CD8-positive, alpha-beta memory T cell (primary cell): ENCODE data around the gene DCTN5. TPM values are rescaled to one million over a fixed set of nuclear protein-coding genes. Genes with fewer than 3 reads are reported as not detected.
A peak's percentile ranks its signal among the peaks of the same experiment; 100 is the strongest.

Source experiments
- CTCF ChIA-PET: fragments of 350-600 bp; sonication (Branson Sonifier 250); formaldehyde crosslinking; loops from one replicate; lab custom pipeline; 2021; ENCODE audit warnings: antibody characterized with exemption; lab: Charles Lee
- POLR2A ChIA-PET: fragments of 350-600 bp; sonication (Branson Sonifier 250); formaldehyde crosslinking; loops from one replicate; lab custom pipeline; 2021; ENCODE audit warnings: antibody characterized with exemption; lab: Charles Lee
- DNase-seq, 5 donors: peaks; one replicate each; pipeline versions ENCODE4 v3.0.0 to v3.0.0-alpha.2; 2020 to 2022; ENCODE audit warnings: mixed read lengths in 1 of 5
- H3K27ac ChIP-seq: one replicate; pipeline ENCODE4 v1.7.0; 2013; ENCODE audit warnings: low read depth, mild to moderate bottlenecking, low read length, moderate library complexity
- H3K27me3 ChIP-seq: 2 replicates; pipeline ENCODE4 v1.7.0; 2013; ENCODE audit warnings: low read length, mild to moderate bottlenecking; ENCODE audit not compliant: insufficient read depth, poor library complexity, severe bottlenecking
- H3K36me3 ChIP-seq: 2 replicates; pipeline ENCODE4 v1.7.0; 2013; ENCODE audit warnings: mild to moderate bottlenecking, low read length, moderate library complexity; ENCODE audit not compliant: insufficient read depth
- H3K4me1 ChIP-seq: 2 replicates; pipeline ENCODE4 v1.7.0; 2013; ENCODE audit warnings: mild to moderate bottlenecking, low read length, moderate library complexity; ENCODE audit not compliant: insufficient read depth
- H3K4me3 ChIP-seq: 2 replicates; pipeline ENCODE4 v1.7.0; 2013; ENCODE audit warnings: mild to moderate bottlenecking, low read length
- H3K9me3 ChIP-seq: 2 replicates; pipeline ENCODE4 v1.7.0; 2013; ENCODE audit warnings: mild to moderate bottlenecking, low read length
- H3K27ac Mint-ChIP-seq, 8 donors: one replicate each; pipeline ENCODE4 v1.8.0; 2020 to 2021; ENCODE audit warnings: mixed read lengths in 8 of 8, mild to moderate bottlenecking in 6 of 8, inconsistent platforms in 3 of 8, moderate library complexity in 3 of 8
- H3K27me3 Mint-ChIP-seq, 2 donors: one replicate each; pipeline ENCODE4 v1.8.0; 2020 to 2021; ENCODE audit warnings: mixed read lengths in 2 of 2, mild to moderate bottlenecking in 1 of 2, moderate library complexity in 1 of 2
- H3K36me3 Mint-ChIP-seq, 3 donors: one replicate each; pipeline ENCODE4 v1.8.0; 2020 to 2021; ENCODE audit warnings: mixed read lengths in 3 of 3, inconsistent platforms in 1 of 3, mild to moderate bottlenecking in 1 of 3
- H3K4me1 Mint-ChIP-seq, 3 donors: one replicate each; pipeline ENCODE4 v1.8.0; 2020 to 2021; ENCODE audit warnings: mixed read lengths in 3 of 3, inconsistent platforms in 1 of 3, mild to moderate bottlenecking in 1 of 3
- H3K4me3 Mint-ChIP-seq, 7 donors: one replicate each; pipeline ENCODE4 v1.8.0; 2020 to 2021; ENCODE audit warnings: mixed read lengths in 7 of 7, mild to moderate bottlenecking in 6 of 7, moderate library complexity in 4 of 7, inconsistent platforms in 2 of 7
- H3K9me3 Mint-ChIP-seq, 5 donors: one replicate each; pipeline ENCODE4 v1.8.0; 2020 to 2022; ENCODE audit warnings: mixed read lengths in 5 of 5, mild to moderate bottlenecking in 3 of 5, moderate library complexity in 2 of 5, inconsistent platforms in 1 of 5
- polyA plus RNA-seq: library from polyadenylated mRNA; unstranded; fragments of 300-500 nt; fragmentation: Illumina TruSeq; gene quantifications from one replicate; pipeline ENCODE4 v1.2.3, GENCODE V29; 2021
- total RNA-seq, 2 experiments: library from RNA; stranded (reverse); gene quantifications; one replicate each; pipeline ENCODE4 v1.2.3, GENCODE V29; 2021

DCTN5 gene
- total and polyA plus RNA-seq, 3 experiments from 2014 or later: 65.1 to 104 (median 99.1) TPM

DNA sequence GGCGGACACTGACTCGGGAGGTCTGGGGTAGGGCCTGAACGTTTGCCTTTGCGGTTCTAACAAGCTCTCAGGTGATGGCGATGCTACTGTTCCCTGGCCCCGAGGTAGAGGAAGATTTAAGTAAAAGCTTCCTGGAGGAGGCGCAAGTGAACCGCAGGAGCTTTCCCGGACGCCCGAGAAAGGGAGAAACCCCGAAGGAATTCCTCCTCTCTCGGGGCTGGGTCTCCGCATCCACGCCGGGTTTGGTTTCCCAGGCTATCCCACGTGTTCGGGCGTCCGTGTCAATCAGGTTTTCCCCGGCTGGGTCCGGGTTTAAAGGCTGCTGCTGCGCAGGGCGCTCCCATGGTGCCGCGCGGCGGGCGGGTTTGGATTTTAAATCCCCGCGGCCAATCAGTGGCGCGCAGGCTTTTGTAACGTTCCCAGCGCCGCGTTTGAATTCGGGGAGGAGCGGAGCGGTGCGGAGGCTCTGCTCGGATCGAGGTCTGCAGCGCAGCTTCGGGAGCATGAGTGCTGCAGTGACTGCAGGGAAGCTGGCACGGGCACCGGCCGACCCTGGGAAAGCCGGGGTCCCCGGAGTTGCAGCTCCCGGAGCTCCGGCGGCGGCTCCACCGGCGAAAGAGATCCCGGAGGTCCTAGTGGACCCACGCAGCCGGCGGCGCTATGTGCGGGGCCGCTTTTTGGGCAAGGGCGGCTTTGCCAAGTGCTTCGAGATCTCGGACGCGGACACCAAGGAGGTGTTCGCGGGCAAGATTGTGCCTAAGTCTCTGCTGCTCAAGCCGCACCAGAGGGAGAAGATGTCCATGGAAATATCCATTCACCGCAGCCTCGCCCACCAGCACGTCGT lies 37.4 kb downstream of the DCTN5 start, which contains the start of gene PLK1:
TSS of gene PLK1 (plus strand) at position 460 of the 844 bp plus-strand sequence. CDS start at position 504, 44 bp downstream.
- Mint-ChIP-seq H3K4me3 (peak within 1 kb of the TSS; percentile 82 to 93 (median 87)), H3K36me3 (peaks cover 0 to 34% (median 3%) of the 10 kb centered on the region in 3 donors), H3K27ac (peak within 1 kb of the TSS in 6 of 8 donors; percentile 37 to 75 (median 52)), H3K27me3 (no peaks in the 10 kb centered on the region), H3K4me1 (peaks cover 12 to 28% (median 24%) of the 10 kb centered on the region in 3 donors), H3K9me3 (no peaks in the 10 kb centered on the region)
- H3K9me3 ChIP-seq: no peaks in the 10 kb centered on the region
- no peaks in the 10 kb centered on the region for H3K27me3 ChIP-seq
- H3K4me3 ChIP-seq: peak within 1 kb of the TSS; percentile 77
- POLR2A ChIA-PET: interaction anchor here (0.7 kb wide), 1 partner anchor 1533 kb away, joined by 3 read pairs; no protein-coding TSS in a partner anchor
- DNase-seq: peak; percentile 53 to 71 (median 58)
- H3K27ac ChIP-seq: peak within 1 kb of the TSS; percentile 75
- CTCF ChIA-PET: interaction anchor here (1.0 to 1.1 kb wide), 2 partner anchors 11 to 41 kb away, joined by 3 to 5 read pairs; no protein-coding TSS in a partner anchor
- H3K4me1 ChIP-seq: peaks cover 14% of the 10 kb centered on the region
- no peaks in the 10 kb centered on the region for H3K36me3 ChIP-seq

- peaks cover 14% of the 10 kb centered on the region for H3K4me1 ChIP-seq
- peaks cover 0 to 32% (median 3%) of the 10 kb centered on the region in 3 donors for H3K36me3 Mint-ChIP-seq
- H3K4me3 Mint-ChIP-seq: peak overlapping the region; percentile 82 to 93 (median 87)
- no peaks in the 10 kb centered on the region for H3K27me3 ChIP-seq
- H3K4me1 Mint-ChIP-seq: peaks cover 12 to 28% (median 24%) of the 10 kb centered on the region in 3 donors
- peak overlapping the region; percentile 77 for H3K4me3 ChIP-seq
- H3K36me3 ChIP-seq: no peaks in the 10 kb centered on the region
- CTCF ChIA-PET: interaction anchor here (1.0 to 1.1 kb wide), 2 partner anchors 10 to 40 kb away, joined by 3 to 5 read pairs; no protein-coding TSS in a partner anchor
- no peaks in the 10 kb centered on the region for H3K27me3 Mint-ChIP-seq
- no peaks in the 10 kb centered on the region for H3K9me3 ChIP-seq
- H3K27ac Mint-ChIP-seq: peak overlapping the region in 3 of 8 donors; percentile 37 to 52 (median 51)
- H3K9me3 Mint-ChIP-seq: no peaks in the 10 kb centered on the region
- peak overlapping the region; percentile 75 for H3K27ac ChIP-seq
- no peak for DNase-seq
- POLR2A ChIA-PET: no interaction called here
These were observed 38.2 kb downstream of the DCTN5 start for GRCh38 chr16:23679274-23679985.

DNA sequence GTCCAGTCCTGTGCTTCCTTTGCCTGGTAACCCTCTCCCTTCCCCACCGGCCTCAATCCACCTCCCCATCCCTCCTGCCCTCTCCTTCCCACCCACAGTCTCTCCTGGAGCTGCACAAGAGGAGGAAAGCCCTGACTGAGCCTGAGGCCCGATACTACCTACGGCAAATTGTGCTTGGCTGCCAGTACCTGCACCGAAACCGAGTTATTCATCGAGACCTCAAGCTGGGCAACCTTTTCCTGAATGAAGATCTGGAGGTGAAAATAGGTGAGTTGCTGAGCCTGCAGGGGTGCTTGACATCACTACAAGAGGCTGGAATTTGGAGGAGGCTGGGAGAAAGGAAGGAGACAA lies 38.7 kb downstream of the DCTN5 start:
- H3K9me3 ChIP-seq: no peaks in the 10 kb centered on the region
- Mint-ChIP-seq H3K9me3 (no peaks in the 10 kb centered on the region), H3K4me3 (peak overlapping the region; percentile 39 to 89 (median 83)), H3K36me3 (peaks cover 0 to 31% (median 3%) of the 10 kb centered on the region in 3 donors), H3K27ac (peak overlapping the region in 1 of 8 donors; percentile 25), H3K27me3 (no peaks in the 10 kb centered on the region), H3K4me1 (peaks cover 12 to 28% (median 24%) of the 10 kb centered on the region in 3 donors)
- H3K27ac ChIP-seq: peak overlapping the region; percentile 75
- no peaks in the 10 kb centered on the region for H3K36me3 ChIP-seq
- peaks cover 14% of the 10 kb centered on the region for H3K4me1 ChIP-seq
- H3K27me3 ChIP-seq: no peaks in the 10 kb centered on the region
- POLR2A ChIA-PET: no interaction called here
- CTCF ChIA-PET: interaction anchor here (1.0 kb wide), 1 partner anchor 39 kb away, joined by 3 read pairs; no protein-coding TSS in a partner anchor
- H3K4me3 ChIP-seq: no peak overlapping the region
- DNase-seq: no peak

GRCh38 chr16:23682181-23682580 lies 40.9 kb downstream of the DCTN5 start:
- H3K27ac Mint-ChIP-seq: peak overlapping the region in 1 of 8 donors; percentile 36
- H3K36me3 Mint-ChIP-seq: peaks cover 3 to 41% (median 10%) of the 10 kb centered on the region in 3 donors
- POLR2A ChIA-PET: no interaction called here

GRCh38 chr16:23683487-23683886 lies 42.2 kb downstream of the DCTN5 start:
- Mint-ChIP-seq H3K27me3 (no peaks in the 10 kb centered on the region), H3K4me3 (no peak overlapping the region), H3K36me3 (peaks cover 3 to 53% (median 17%) of the 10 kb centered on the region in 3 donors), H3K9me3 (no peaks in the 10 kb centered on the region), H3K4me1 (peaks cover 9 to 16% (median 16%) of the 10 kb centered on the region in 3 donors), H3K27ac (peak overlapping the region in 1 of 8 donors; percentile 48)
- H3K9me3 ChIP-seq: no peaks in the 10 kb centered on the region
- no peak overlapping the region for H3K27ac ChIP-seq
- CTCF ChIA-PET: no interaction called here
- DNase-seq: no peak
- POLR2A ChIA-PET: no interaction called here
- H3K4me3 ChIP-seq: no peak overlapping the region
- H3K4me1 ChIP-seq: peaks cover 10% of the 10 kb centered on the region
- no peaks in the 10 kb centered on the region for H3K27me3 ChIP-seq
- peaks cover 7% of the 10 kb centered on the region for H3K36me3 ChIP-seq

More at GRCh38 chr16:23682181-23682580, 40.9 kb downstream of the DCTN5 start:
- Mint-ChIP-seq H3K4me3 (no peak overlapping the region), H3K27me3 (no peaks in the 10 kb centered on the region), H3K4me1 (peaks cover 12 to 28% (median 22%) of the 10 kb centered on the region in 3 donors), H3K9me3 (no peaks in the 10 kb centered on the region)
- peaks cover 14% of the 10 kb centered on the region for H3K4me1 ChIP-seq
- H3K27me3 ChIP-seq: no peaks in the 10 kb centered on the region
- no peak overlapping the region for H3K27ac ChIP-seq
- no peaks in the 10 kb centered on the region for H3K36me3 ChIP-seq
- H3K4me3 ChIP-seq: no peak overlapping the region
- CTCF ChIA-PET: no interaction called here
- no peak for DNase-seq
- H3K9me3 ChIP-seq: no peaks in the 10 kb centered on the region

- peaks cover 7% of the 10 kb centered on the region for H3K36me3 ChIP-seq
- Mint-ChIP-seq H3K4me1 (no peaks in the 10 kb centered on the region), H3K9me3 (no peaks in the 10 kb centered on the region), H3K27ac (peak overlapping the region in 1 of 8 donors; percentile 57), H3K27me3 (no peaks in the 10 kb centered on the region), H3K36me3 (peaks cover under 1 to 74% (median 22%) of the 10 kb centered on the region in 3 donors), H3K4me3 (no peak overlapping the region)
- H3K4me3 ChIP-seq: no peak overlapping the region
- POLR2A ChIA-PET: no interaction called here
- H3K9me3 ChIP-seq: no peaks in the 10 kb centered on the region
- no peak overlapping the region for H3K27ac ChIP-seq
- DNase-seq: no peak
- no peaks in the 10 kb centered on the region for H3K27me3 ChIP-seq
- no peaks in the 10 kb centered on the region for H3K4me1 ChIP-seq
- CTCF ChIA-PET: no interaction called here
These were observed 46.0 kb downstream of the DCTN5 start for GRCh38 chr16:23687034-23687808.

DNA sequence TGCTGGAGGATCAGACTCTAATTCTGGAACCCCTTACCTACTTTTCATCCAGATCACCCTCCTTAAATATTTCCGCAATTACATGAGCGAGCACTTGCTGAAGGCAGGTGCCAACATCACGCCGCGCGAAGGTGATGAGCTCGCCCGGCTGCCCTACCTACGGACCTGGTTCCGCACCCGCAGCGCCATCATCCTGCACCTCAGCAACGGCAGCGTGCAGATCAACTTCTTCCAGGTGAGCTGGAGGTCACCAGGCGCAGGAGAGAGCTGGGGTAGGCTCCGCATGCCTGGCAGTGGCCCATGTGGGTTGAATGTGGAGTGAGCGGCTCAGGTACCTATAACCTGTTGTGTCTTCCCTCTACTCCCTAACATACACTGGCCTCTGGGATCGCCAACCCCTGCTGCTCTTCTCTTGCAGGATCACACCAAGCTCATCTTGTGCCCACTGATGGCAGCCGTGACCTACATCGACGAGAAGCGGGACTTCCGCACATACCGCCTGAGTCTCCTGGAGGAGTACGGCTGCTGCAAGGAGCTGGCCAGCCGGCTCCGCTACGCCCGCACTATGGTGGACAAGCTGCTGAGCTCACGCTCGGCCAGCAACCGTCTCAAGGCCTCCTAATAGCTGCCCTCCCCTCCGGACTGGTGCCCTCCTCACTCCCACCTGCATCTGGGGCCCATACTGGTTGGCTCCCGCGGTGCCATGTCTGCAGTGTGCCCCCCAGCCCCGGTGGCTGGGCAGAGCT lies 48.3 kb downstream of the DCTN5 start:
- CTCF ChIA-PET: interaction anchor here (1.2 to 1.6 kb wide), 2 partner anchors 10 to 65 kb away, joined by 3 to 5 read pairs; partner anchors contain the start of gene PLK1
- Mint-ChIP-seq H3K27ac (peak overlapping the region in 1 of 8 donors; percentile 11), H3K4me3 (no peak overlapping the region), H3K4me1 (peaks cover 0 to 2% (median 0%) of the 10 kb centered on the region in 3 donors), H3K9me3 (no peaks in the 10 kb centered on the region), H3K27me3 (no peaks in the 10 kb centered on the region), H3K36me3 (peaks cover 0 to 59% (median 22%) of the 10 kb centered on the region in 3 donors)
- Histone ChIP-seq H3K4me1 (no peaks in the 10 kb centered on the region), H3K4me3 (no peak overlapping the region), H3K27me3 (no peaks in the 10 kb centered on the region), H3K36me3 (peaks cover 7% of the 10 kb centered on the region), H3K27ac (no peak overlapping the region), H3K9me3 (no peaks in the 10 kb centered on the region)
- no peak for DNase-seq
- POLR2A ChIA-PET: no interaction called here
